PC-3 (cell line): Measurements from ENCODE around the gene ARHGDIB.

Source experiments
- CTCF ChIP-seq: fragments of 300-600 bp; sonication (generic); conservative IDR thresholded peaks from 2 replicates; pipeline ENCODE4 v1.5.1; 2017; ENCODE audit warnings: antibody characterized with exemption, low read depth, mild to moderate bottlenecking, low read length
- EZH2phosphoT487 ChIP-seq: fragments of 300-600 bp; sonication (generic); IDR thresholded peaks from 2 replicates; pipeline ENCODE4 v1.6.1; 2018; ENCODE audit warnings: mild to moderate bottlenecking, antibody characterized with exemption, low read length, borderline replicate concordance

- TF ChIP-seq CTCF (no peak), EZH2phosphoT487 (no peak)
Measured at GRCh38 chr12:14999021-14999694, 37.8 kb upstream of the ARHGDIB start.
